K562 (cell line): ENCODE results near the gene ZC3H12A. TPM values are rescaled to one million over a fixed set of nuclear protein-coding genes. Genes with fewer than 3 reads are reported as not detected.

Source experiments
- ATAC-seq: fragments of 200-7000 bp; cut with Tn5 transposase; 3 replicates; pipeline ENCODE4 v1.9.1; 2020; ENCODE audit warnings: moderate library complexity
- BruUV-seq: library from RNA; stranded (reverse); fragments of 400-500 nt; replicated peaks from 2 replicates; lab custom pipeline; 2021; lab: Mats Ljungman, UMichigan
- CTCF ChIA-PET: fragments of 300-600 bp; formaldehyde crosslinking; extraction: SDS; loops from one replicate; lab custom pipeline; 2021; ENCODE audit warnings: low intra/inter-chr PET ratio; lab: Yijun Ruan, JAX
- POLR2A ChIA-PET: fragments of 300-600, 350-650 bp; sonication (Branson Sonifier 250); formaldehyde crosslinking; extraction: SDS; loops from one replicate; lab custom pipeline; 2021; ENCODE audit warnings: antibody characterized with exemption, inconsistent platforms; lab: Yijun Ruan, JAX
- DNase-seq, 4 experiments: peaks; one replicate each; pipeline versions ENCODE4 v3.0.0 to v3.0.0-alpha.2; 2011 to 2018; ENCODE audit warnings: low spot score in 3 of 4, mixed read lengths in 3 of 4; ENCODE audit errors: extremely low read depth in 1 of 4
- FAIRE-seq: peaks from 2 replicates; lab custom pipeline; 2011; peaks lifted over from hg19 to GRCh38; lab: Jason Lieb, UNC
- H2AFZ ChIP-seq: 2 replicates; pipeline ENCODE4 v1.6.0; 2011; ENCODE audit warnings: low read depth, low read length, control low read depth, inconsistent platforms
- H3K27ac ChIP-seq: fragments of 200-600 bp; 3 replicates; pipeline ENCODE4 v1.8.0; 2011; ENCODE audit warnings: low read depth, mild to moderate bottlenecking, control low read depth, inconsistent platforms, low read length, moderate library complexity, mixed read lengths; ENCODE audit errors: extremely low read depth
- H3K27me3 ChIP-seq, 2 experiments: fragments of 300-600 bp in 1 of 2; 2 replicates in 1 of 2; 3 replicates in 1 of 2; pipeline versions ENCODE4 v1.6.0 to v1.8.0; 2011; ENCODE audit warnings: inconsistent platforms in 2 of 2, low read length in 2 of 2, mild to moderate bottlenecking in 1 of 2, mixed read lengths in 1 of 2, moderate library complexity in 1 of 2; ENCODE audit not compliant: control insufficient read depth in 2 of 2, insufficient read depth in 2 of 2
- H3K36me3 ChIP-seq: fragments of 300-600 bp; 3 replicates; pipeline ENCODE4 v1.8.0; 2011; ENCODE audit warnings: mild to moderate bottlenecking, low read length, inconsistent platforms; ENCODE audit not compliant: control insufficient read depth, insufficient read depth
- H3K4me1 ChIP-seq, 2 experiments: fragments of 200-600 bp in 1 of 2; replicated peaks in 1 of 2; 2 replicates in 1 of 2; 3 replicates in 1 of 2; pipeline versions ENCODE4 v1.5.1 to v1.8.0; 2011; ENCODE audit warnings: inconsistent platforms in 2 of 2, low read length in 2 of 2, mild to moderate bottlenecking in 1 of 2, mixed read lengths in 1 of 2, moderate library complexity in 1 of 2; ENCODE audit not compliant: control insufficient read depth in 2 of 2, insufficient read depth in 2 of 2
- H3K4me2 ChIP-seq: 2 replicates; pipeline ENCODE4 v1.6.1; 2011; ENCODE audit warnings: low read length, control low read depth, inconsistent platforms, mixed read lengths; ENCODE audit not compliant: insufficient read depth
- H3K4me3 ChIP-seq: fragments of 200-600 bp; sonication (generic), shearing (Covaris generic); 2 replicates; pipeline ENCODE4 v1.5.1; 2016; ENCODE audit warnings: control low read depth, inconsistent platforms
- H3K79me2 ChIP-seq: fragments of 200-600 bp; 3 replicates; pipeline ENCODE4 v1.8.0; 2011; ENCODE audit warnings: low read length, inconsistent platforms; ENCODE audit not compliant: control insufficient read depth, insufficient read depth
- H3K9ac ChIP-seq, 2 experiments: 2 replicates each; pipeline versions ENCODE4 v1.6.0 to v1.6.1; 2011; ENCODE audit warnings: low read depth in 2 of 2, low read length in 2 of 2, control low read depth in 1 of 2, inconsistent platforms in 1 of 2, mild to moderate bottlenecking in 1 of 2, mixed read lengths in 1 of 2; ENCODE audit not compliant: insufficient read depth in 1 of 2
- H3K9me1 ChIP-seq: one replicate; pipeline ENCODE4 v1.6.0; 2011; ENCODE audit warnings: inconsistent platforms, mild to moderate bottlenecking, low read length, moderate library complexity; ENCODE audit not compliant: control insufficient read depth, insufficient read depth
- H3K9me3 ChIP-seq: replicated peaks from 2 replicates; pipeline ENCODE4 v1.5.1; 2011; ENCODE audit warnings: low read depth, low read length, inconsistent platforms; ENCODE audit not compliant: control insufficient read depth, insufficient read depth
- H4K20me1 ChIP-seq: replicated peaks from 2 replicates; pipeline ENCODE4 v1.6.1; 2011; ENCODE audit warnings: low read length, inconsistent platforms, mixed read lengths; ENCODE audit not compliant: control insufficient read depth, insufficient read depth
- C11orf30 ChIP-seq: fragments of 450-650 bp; IDR thresholded peaks from 2 replicates; pipeline ENCODE4 v1.6.1; 2016; ENCODE audit warnings: low read depth, mild to moderate bottlenecking
- ELF1 ChIP-seq: fragments of 200-800 bp; sonication (Bioruptor generic); IDR thresholded peaks from 2 replicates; pipeline ENCODE4 v1.6.1; 2016; ENCODE audit warnings: missing genetic modification characterization, missing compliant biosample characterization
- MAFF ChIP-seq: IDR thresholded peaks from 2 replicates; pipeline ENCODE4 v1.6.1; 2012; ENCODE audit warnings: low read length, improper control_type of control experiment
- MAFG ChIP-seq: fragments of 450-650 bp; conservative IDR thresholded peaks from 2 replicates; pipeline ENCODE4 v1.6.1; 2016; ENCODE audit warnings: missing genetic modification characterization, missing compliant biosample characterization
- MAFK ChIP-seq: IDR thresholded peaks from 2 replicates; pipeline ENCODE4 v1.6.1; 2011; ENCODE audit warnings: low read length, improper control_type of control experiment
- RBM25 ChIP-seq: fragments of 200-400 bp; formaldehyde crosslinking; IDR thresholded peaks from 2 replicates; pipeline ENCODE4 v1.6.1; 2018; ENCODE audit warnings: low read length, low read depth, moderate library complexity; ENCODE audit not compliant: severe bottlenecking
- ZNF277 ChIP-seq: fragments of 250-450 bp; sonication (Bioruptor Pico); IDR thresholded peaks from 2 replicates; pipeline ENCODE4 v1.8.0; 2022; ENCODE audit warnings: inconsistent platforms, mild to moderate bottlenecking, moderate library complexity, borderline replicate concordance
- ZNF316 ChIP-seq: fragments of 450-650 bp; IDR thresholded peaks from 2 replicates; pipeline ENCODE4 v1.6.1; 2016
- ZNF57 ChIP-seq: fragments of 450-650 bp; formaldehyde crosslinking; IDR thresholded peaks from 2 replicates; pipeline ENCODE4 v1.4.0; 2020; ENCODE audit warnings: mild to moderate bottlenecking, moderate library complexity
- WGBS: fragments of 100-300 bp; shearing (Covaris generic); methylation state at CpG from one replicate; pipeline ENCODE4 v1.1.6; 2016; ENCODE audit warnings: low coverage, mixed read lengths; ENCODE audit not compliant: insufficient coverage; ENCODE audit errors: missing lambda C conversion rate; 5-methylcytosine and 5-hydroxymethylcytosine counted together
- in situ Hi-C: fragments of 300-500 bp; cut with MboI; formaldehyde crosslinking; loops from 4 replicates; pipeline ENCODE4 v1.15.0; 2018; ENCODE audit warnings: inconsistent platforms, mixed read lengths
- intact Hi-C: fragments of 100-400 bp; cut with micrococcal nuclease; formaldehyde crosslinking; loops from 2 replicates; pipeline ENCODE4 v1.14.2; 2022
- polyA plus RNA-seq, 8 experiments: library from polyadenylated mRNA; depleted of rRNA in 4 of 8; stranded (reverse) in 5 of 8; unstranded in 3 of 8; fragments of >200 nt; fragmentation: Nextera tagmentation in 2 of 8; fragmentation: Illumina TruSeq in 1 of 8; extraction: Ambion mirVana in 2 of 8; extraction: Trizol in 1 of 8; gene quantifications; 2 replicates each; pipeline versions ENCODE4 v1.2.1 to v1.2.3, GENCODE V29; 2011 to 2014; ENCODE audit warnings: inconsistent platforms in 1 of 8, missing spikeins in 1 of 8
- total RNA-seq, 7 experiments: library from RNA; depleted of rRNA in 6 of 7; stranded (reverse); fragments of >200 nt in 6 of 7; fragmentation: Illumina TruSeq in 2 of 7; extraction: Trizol in 2 of 7; gene quantifications; 2 replicates each; pipeline versions ENCODE4 v1.2.1 to v1.2.3, GENCODE V29; 2011 to 2021; ENCODE audit warnings: low replicate concordance in 1 of 7

Gene ZC3H12A
- total and polyA plus RNA-seq, 9 of the 15 experiments (the other 6 are each of a cell fraction or from before 2014, with no cell fraction given), result 0.14 to 9.4 (median 6.7) TPM

DNA sequence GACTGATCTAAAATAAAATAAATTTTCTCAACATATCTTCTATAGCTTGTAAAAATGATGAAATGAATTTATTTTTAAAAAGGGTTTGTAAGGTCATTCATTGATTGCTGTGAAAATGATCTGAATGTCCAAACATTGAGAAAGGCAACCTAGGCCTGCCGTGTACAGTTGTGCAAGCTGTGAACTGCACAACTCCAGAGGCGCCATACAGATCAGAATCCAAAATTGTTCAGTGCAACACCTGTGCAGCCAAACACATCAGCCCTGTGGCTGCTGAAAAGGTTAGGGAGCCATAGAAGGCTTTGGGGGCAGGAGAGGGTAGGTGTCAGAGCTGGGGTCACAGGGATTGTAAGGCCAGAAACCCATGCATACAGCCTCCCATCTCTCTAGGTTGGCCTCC, 9.9 kb upstream of the ZC3H12A start:
- intact Hi-C loops, result no loop called here
- Histone ChIP-seq H3K36me3 (no peaks in the 10 kb centered on the region), H3K4me2 (no peak overlapping the region), H3K4me1 (peaks cover 0 to 9% of the 10 kb centered on the region in 2 experiments; a peak in 3 of 5 replicates), H3K9ac (no peak overlapping the region), H3K27me3 (no peaks in the 10 kb centered on the region), H3K79me2 (no peaks in the 10 kb centered on the region), H3K4me3 (no peak overlapping the region), H3K27ac (no peak overlapping the region), H2AFZ (no peak overlapping the region), H3K9me3 (no peaks in the 10 kb centered on the region)
- DNase-seq (no peak), FAIRE-seq (no peak), ATAC-seq (no peak)
- CTCF ChIA-PET, result no interaction called here
- BruUV-seq, result no TSS peak
- WGBS, result 69% methylated on average over 2 of the region's 2 CpGs
- in situ Hi-C loops, result no loop called here
- POLR2A ChIA-PET, result interaction anchor here (0.7 to 7.1 kb wide), 4 partner anchors 9 to 218 kb away, joined by 3 to 64 read pairs (median 4); partner anchors contain the start of gene ZC3H12A
- TF ChIP-seq RBM25, result peak; percentile 60
- no peak for TF ChIP-seq ELF1 (tag)
- TF ChIP-seq, all 486 proteins: peak for 1
- H4K20me1 ChIP-seq, result no peaks in the 10 kb centered on the region
- no peaks in the 10 kb centered on the region for H3K9me1 ChIP-seq

GRCh38 chr1:37465593-37466517, 8.5 kb upstream of the ZC3H12A start:
- BruUV-seq, result no TSS peak
- no peak for FAIRE-seq
- intact Hi-C loops (no loop called here), in situ Hi-C loops (no loop called here)
- Histone ChIP-seq H3K9me3 (no peaks in the 10 kb centered on the region), H3K4me2 (no peak overlapping the region), H3K36me3 (no peaks in the 10 kb centered on the region), H3K79me2 (no peaks in the 10 kb centered on the region), H3K27ac (no peak overlapping the region), H3K4me3 (no peak overlapping the region), H2AFZ (no peak overlapping the region), H4K20me1 (no peaks in the 10 kb centered on the region), H3K9ac (no peak overlapping the region), H3K4me1 (peaks cover 0 to 9% of the 10 kb centered on the region in 2 experiments; a peak in 3 of 5 replicates), H3K27me3 (no peaks in the 10 kb centered on the region), H3K9me1 (no peaks in the 10 kb centered on the region)
- ChIA-PET POLR2A (interaction anchor here (0.6 to 7.1 kb wide), 6 partner anchors 11 to 985 kb away, joined by 3 to 64 read pairs (median 3); partner anchors contain the start of gene ZC3H12A), CTCF (interaction anchor here (0.6 kb wide), 1 partner anchor 445 kb away, joined by 3 read pairs; no protein-coding TSS in a partner anchor)
- no peak for ATAC-seq
- 62% methylated on average over 6 of the region's 6 CpGs for WGBS
- TF ChIP-seq MAFG, result peak; percentile 71
- no peak for TF ChIP-seq ZNF57 (CRISPR knock-in tag)
- no peak for TF ChIP-seq ZNF277 (CRISPR knock-in tag)
- TF ChIP-seq ZNF316, result peak; percentile 83
- peak; percentile 60 for TF ChIP-seq MAFF
- TF ChIP-seq C11orf30, result peak; percentile 83
- TF ChIP-seq MAFK, result peak; percentile 55; the same call in 1 of the 2 replicates
- DNase-seq, result no peak
